ENCODE results near the gene GMPS. TPM values are rescaled to one million over a fixed set of nuclear protein-coding genes. Genes with fewer than 3 reads are reported as not detected.

Gene GMPS
- total and polyA plus RNA-seq, 9 of the 15 experiments (the other 6 are each of a cell fraction or from before 2014, with no cell fraction given) = 73.7 to 282 (median 156) TPM

DNA sequence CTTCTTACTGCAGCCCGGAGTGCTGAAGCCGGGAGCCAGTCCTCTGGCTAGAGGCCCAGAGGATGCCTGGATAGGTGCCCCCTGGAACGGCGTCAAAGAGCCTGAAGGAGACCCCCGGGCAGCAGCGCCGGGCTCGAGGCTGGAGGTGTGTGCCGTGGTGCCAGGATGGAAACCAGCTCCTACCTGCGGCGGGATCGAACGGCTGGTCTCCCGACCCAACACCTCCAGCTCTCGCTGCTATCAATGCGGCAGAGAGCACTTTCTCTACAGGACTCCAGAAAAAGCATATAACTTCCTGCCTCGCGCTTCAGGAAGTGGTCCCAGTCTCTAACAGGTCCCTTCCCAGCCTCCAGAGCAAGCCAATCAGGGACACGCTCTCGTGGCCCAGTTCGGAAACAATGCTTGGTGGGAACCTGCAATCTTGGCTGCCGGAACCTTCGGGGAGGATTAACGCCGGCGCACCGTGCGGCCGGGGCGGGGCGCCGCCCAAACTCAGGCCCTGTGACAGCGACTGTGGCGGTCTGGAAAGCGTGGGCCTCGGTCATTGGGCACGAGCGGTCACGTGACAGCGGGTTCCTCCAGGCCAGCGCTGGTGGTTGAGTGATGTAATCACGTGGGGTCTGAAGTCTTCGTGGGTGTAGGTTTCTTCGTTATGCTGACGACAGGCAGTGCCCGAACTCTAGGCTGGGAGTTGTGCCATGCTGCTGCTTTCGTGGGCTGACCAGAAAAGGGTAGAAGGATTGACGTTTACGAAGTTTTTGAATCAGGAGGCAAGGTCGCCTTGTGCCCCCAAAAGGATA is 16.1 kb upstream of the GMPS start, which contains the start of gene SLC33A1 (continued):
- TF ChIP-seq, protein P1, sequence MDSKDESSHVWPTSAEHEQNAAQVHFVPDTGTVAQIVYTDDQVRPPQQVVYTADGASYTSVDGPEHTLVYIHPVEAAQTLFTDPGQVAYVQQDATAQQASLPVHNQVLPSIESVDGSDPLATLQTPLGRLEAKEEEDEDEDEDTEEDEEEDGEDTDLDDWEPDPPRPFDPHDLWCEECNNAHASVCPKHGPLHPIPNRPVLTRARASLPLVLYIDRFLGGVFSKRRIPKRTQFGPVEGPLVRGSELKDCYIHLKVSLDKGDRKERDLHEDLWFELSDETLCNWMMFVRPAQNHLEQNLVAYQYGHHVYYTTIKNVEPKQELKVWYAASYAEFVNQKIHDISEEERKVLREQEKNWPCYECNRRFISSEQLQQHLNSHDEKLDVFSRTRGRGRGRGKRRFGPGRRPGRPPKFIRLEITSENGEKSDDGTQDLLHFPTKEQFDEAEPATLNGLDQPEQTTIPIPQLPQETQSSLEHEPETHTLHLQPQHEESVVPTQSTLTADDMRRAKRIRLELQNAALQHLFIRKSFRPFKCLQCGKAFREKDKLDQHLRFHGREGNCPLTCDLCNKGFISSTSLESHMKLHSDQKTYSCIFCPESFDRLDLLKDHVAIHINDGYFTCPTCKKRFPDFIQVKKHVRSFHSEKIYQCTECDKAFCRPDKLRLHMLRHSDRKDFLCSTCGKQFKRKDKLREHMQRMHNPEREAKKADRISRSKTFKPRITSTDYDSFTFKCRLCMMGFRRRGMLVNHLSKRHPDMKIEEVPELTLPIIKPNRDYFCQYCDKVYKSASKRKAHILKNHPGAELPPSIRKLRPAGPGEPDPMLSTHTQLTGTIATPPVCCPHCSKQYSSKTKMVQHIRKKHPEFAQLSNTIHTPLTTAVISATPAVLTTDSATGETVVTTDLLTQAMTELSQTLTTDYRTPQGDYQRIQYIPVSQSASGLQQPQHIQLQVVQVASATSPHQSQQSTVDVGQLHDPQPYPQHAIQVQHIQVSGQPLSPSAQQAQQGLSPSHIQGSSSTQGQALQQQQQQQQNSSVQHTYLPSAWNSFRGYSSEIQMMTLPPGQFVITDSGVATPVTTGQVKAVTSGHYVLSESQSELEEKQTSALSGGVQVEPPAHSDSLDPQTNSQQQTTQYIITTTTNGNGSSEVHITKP (IDR thresholded peaks at IDR 0.05; ENCODE audit: partially characterized antibody) = peak; percentile 79
- TF ChIP-seq NR3C1 (CRISPR knock-in tag; IDR thresholded peaks at IDR 0.05) (no peak), PCBP2 (IDR thresholded peaks at IDR 0.05; ENCODE audit: low read depth, low read length, poor library complexity, severe bottlenecking) (no peak), TRIM28 (IDR thresholded peaks at IDR 0.05) (peak; percentile 13; the same call in 1 of the 2 replicates), PTTG1 (tag; IDR thresholded peaks at IDR 0.05; ENCODE audit: low read depth) (no peak), PHB2 (IDR thresholded peaks at IDR 0.05; ENCODE audit: low read depth) (no peak), EZH2 (IDR thresholded peaks at IDR 0.05; ENCODE audit: borderline replicate concordance, low read depth, low read length) (no peak), SOX6 (IDR thresholded peaks at IDR 0.05) (peak; percentile 93), SREBF1 (IDR thresholded peaks at IDR 0.05; ENCODE audit: borderline replicate concordance, low read depth, low read length) (peak; percentile 93)
- TF ChIP-seq, protein P2, sequence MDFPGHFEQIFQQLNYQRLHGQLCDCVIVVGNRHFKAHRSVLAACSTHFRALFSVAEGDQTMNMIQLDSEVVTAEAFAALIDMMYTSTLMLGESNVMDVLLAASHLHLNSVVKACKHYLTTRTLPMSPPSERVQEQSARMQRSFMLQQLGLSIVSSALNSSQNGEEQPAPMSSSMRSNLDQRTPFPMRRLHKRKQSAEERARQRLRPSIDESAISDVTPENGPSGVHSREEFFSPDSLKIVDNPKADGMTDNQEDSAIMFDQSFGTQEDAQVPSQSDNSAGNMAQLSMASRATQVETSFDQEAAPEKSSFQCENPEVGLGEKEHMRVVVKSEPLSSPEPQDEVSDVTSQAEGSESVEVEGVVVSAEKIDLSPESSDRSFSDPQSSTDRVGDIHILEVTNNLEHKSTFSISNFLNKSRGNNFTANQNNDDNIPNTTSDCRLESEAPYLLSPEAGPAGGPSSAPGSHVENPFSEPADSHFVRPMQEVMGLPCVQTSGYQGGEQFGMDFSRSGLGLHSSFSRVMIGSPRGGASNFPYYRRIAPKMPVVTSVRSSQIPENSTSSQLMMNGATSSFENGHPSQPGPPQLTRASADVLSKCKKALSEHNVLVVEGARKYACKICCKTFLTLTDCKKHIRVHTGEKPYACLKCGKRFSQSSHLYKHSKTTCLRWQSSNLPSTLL (IDR thresholded peaks at IDR 0.05) = no peak
- TF ChIP-seq, protein P3, sequence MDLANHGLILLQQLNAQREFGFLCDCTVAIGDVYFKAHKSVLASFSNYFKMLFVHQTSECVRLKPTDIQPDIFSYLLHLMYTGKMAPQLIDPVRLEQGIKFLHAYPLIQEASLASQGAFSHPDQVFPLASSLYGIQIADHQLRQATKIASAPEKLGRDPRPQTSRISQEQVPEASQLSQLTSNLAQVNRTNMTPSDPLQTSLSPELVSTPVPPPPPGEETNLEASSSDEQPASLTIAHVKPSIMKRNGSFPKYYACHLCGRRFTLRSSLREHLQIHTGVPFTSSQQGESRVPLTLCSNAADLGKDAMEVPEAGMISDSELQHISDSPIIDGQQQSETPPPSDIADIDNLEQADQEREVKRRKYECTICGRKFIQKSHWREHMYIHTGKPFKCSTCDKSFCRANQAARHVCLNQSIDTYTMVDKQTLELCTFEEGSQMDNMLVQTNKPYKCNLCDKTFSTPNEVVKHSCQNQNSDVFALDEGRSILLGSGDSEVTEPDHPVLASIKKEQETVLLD (IDR thresholded peaks at IDR 0.05) = peak; percentile 58; the same call in 1 of the 2 replicates
- TF ChIP-seq, protein P4, sequence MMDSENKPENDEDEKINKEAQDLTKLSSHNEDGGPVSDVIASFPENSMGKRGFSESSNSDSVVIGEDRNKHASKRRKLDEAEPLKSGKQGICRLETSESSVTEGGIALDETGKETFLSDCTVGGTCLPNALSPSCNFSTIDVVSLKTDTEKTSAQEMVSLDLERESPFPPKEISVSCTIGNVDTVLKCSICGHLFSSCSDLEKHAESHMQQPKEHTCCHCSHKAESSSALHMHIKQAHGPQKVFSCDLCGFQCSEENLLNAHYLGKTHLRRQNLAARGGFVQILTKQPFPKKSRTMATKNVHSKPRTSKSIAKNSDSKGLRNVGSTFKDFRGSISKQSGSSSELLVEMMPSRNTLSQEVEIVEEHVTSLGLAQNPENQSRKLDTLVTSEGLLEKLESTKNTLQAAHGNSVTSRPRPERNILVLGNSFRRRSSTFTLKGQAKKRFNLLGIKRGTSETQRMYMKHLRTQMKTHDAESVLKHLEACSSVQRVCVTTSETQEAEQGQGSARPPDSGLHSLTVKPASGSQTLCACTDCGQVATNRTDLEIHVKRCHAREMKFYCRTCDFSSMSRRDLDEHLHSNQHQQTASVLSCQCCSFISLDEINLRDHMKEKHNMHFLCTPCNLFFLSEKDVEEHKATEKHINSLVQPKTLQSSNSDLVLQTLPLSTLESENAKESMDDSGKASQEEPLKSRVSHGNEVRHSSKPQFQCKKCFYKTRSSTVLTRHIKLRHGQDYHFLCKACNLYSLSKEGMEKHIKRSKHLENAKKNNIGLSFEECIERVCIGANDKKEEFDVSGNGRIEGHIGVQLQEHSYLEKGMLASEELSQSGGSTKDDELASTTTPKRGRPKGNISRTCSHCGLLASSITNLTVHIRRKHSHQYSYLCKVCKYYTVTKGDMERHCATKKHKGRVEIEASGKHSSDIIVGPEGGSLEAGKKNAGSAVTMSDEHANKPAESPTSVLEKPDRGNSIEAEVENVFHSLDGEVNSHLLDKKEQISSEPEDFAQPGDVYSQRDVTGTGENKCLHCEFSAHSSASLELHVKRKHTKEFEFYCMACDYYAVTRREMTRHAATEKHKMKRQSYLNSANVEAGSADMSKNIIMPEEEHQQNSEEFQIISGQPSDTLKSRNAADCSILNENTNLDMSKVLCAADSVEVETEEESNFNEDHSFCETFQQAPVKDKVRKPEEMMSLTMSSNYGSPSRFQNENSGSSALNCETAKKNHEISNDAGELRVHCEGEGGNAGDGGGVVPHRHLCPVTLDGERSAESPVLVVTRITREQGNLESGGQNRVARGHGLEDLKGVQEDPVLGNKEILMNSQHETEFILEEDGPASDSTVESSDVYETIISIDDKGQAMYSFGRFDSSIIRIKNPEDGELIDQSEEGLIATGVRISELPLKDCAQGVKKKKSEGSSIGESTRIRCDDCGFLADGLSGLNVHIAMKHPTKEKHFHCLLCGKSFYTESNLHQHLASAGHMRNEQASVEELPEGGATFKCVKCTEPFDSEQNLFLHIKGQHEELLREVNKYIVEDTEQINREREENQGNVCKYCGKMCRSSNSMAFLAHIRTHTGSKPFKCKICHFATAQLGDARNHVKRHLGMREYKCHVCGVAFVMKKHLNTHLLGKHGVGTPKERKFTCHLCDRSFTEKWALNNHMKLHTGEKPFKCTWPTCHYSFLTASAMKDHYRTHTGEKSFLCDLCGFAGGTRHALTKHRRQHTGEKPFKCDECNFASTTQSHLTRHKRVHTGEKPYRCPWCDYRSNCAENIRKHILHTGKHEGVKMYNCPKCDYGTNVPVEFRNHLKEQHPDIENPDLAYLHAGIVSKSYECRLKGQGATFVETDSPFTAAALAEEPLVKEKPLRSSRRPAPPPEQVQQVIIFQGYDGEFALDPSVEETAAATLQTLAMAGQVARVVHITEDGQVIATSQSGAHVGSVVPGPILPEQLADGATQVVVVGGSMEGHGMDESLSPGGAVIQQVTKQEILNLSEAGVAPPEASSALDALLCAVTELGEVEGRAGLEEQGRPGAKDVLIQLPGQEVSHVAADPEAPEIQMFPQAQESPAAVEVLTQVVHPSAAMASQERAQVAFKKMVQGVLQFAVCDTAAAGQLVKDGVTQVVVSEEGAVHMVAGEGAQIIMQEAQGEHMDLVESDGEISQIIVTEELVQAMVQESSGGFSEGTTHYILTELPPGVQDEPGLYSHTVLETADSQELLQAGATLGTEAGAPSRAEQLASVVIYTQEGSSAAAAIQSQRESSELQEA (IDR thresholded peaks at IDR 0.05; ENCODE audit: low read depth) = no peak

Measured in K562 (cell line).